ENCODE measurements around the gene SPACDR. TPM values are rescaled to one million over a fixed set of nuclear protein-coding genes. Genes with fewer than 3 reads are reported as not detected.

The SPACDR gene
- total and polyA plus RNA-seq, 9 of the 15 experiments (the other 6 are each of a cell fraction or from before 2014, with no cell fraction given) = 0.07 to 0.55 (median 0.14) TPM; not detected in 1

DNA sequence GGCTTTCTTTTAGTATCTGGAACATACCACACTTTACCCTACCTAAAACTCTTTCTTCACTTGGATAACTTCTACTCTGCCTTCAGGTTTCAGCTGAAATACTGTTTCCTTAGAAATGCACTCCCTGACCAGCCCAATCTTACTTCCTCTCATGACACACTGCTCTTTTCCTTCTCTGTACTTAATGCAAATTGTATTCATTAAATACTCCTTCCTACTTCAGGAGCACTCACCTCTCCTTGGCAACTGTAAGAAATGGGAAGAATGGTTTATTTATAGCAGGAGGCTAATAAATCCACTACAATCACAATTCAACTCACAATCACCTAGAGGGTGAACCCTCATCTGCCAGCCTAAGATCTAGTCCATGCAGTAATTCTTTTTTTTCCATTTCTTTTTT lies 50.7 kb downstream of the SPACDR start (continued):
- TF ChIP-seq, protein P1, sequence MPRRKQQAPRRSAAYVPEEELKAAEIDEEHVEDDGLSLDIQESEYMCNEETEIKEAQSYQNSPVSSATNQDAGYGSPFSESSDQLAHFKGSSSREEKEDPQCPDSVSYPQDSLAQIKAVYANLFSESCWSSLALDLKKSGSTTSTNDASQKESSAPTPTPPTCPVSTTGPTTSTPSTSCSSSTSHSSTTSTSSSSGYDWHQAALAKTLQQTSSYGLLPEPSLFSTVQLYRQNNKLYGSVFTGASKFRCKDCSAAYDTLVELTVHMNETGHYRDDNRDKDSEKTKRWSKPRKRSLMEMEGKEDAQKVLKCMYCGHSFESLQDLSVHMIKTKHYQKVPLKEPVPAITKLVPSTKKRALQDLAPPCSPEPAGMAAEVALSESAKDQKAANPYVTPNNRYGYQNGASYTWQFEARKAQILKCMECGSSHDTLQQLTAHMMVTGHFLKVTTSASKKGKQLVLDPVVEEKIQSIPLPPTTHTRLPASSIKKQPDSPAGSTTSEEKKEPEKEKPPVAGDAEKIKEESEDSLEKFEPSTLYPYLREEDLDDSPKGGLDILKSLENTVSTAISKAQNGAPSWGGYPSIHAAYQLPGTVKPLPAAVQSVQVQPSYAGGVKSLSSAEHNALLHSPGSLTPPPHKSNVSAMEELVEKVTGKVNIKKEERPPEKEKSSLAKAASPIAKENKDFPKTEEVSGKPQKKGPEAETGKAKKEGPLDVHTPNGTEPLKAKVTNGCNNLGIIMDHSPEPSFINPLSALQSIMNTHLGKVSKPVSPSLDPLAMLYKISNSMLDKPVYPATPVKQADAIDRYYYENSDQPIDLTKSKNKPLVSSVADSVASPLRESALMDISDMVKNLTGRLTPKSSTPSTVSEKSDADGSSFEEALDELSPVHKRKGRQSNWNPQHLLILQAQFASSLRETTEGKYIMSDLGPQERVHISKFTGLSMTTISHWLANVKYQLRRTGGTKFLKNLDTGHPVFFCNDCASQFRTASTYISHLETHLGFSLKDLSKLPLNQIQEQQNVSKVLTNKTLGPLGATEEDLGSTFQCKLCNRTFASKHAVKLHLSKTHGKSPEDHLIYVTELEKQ (CRISPR knock-in tag; IDR thresholded peaks at IDR 0.05) = no peak
- TF ChIP-seq, protein P2, sequence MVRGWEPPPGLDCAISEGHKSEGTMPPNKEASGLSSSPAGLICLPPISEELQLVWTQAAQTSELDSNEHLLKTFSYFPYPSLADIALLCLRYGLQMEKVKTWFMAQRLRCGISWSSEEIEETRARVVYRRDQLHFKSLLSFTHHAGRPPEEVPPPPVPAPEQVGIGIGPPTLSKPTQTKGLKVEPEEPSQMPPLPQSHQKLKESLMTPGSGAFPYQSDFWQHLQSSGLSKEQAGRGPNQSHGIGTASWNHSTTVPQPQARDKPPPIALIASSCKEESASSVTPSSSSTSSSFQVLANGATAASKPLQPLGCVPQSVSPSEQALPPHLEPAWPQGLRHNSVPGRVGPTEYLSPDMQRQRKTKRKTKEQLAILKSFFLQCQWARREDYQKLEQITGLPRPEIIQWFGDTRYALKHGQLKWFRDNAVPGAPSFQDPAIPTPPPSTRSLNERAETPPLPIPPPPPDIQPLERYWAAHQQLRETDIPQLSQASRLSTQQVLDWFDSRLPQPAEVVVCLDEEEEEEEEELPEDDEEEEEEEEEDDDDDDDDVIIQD (CRISPR knock-in tag; IDR thresholded peaks at IDR 0.05) = no peak
- TF ChIP-seq BRF1 (IDR thresholded peaks at IDR 0.05; ENCODE audit: borderline replicate concordance, extremely low read depth, insufficient read length) (no peak), ZNF140 (CRISPR knock-in tag; IDR thresholded peaks at IDR 0.05) (no peak)

DNA sequence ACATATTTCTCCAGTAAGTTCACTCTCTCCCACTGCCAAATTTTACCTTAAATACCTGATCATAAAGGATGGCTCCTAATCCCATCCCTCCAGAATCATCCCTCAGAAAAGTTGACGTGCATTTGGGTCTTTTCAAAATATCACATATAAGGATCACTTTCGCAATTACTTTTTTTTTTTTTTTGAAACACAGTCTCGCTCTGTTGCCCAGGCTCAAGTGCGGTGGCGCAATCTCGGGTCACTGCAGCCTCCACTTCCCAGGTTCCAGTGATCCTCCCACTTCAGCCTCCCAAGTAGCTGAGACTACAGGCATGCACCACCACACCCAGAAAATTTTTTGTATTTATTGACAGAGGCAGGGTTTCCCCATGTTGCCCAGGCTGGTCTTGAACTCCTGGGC lies 53.0 kb downstream of the SPACDR start:
- Histone ChIP-seq H4K20me1 (replicated peaks; ENCODE audit: control insufficient read depth, insufficient read depth, low read length) (no peaks in the 10 kb centered on the region; the same call in 1 of the 2 replicates), H3K9me1 (ENCODE audit: control insufficient read depth, insufficient read depth, low read length) (no peaks in the 10 kb centered on the region), H2AFZ (ENCODE audit: low read depth, low read length) (no peak overlapping the region), H3K27ac (ENCODE audit: extremely low read depth, low read depth, low read length) (no peak overlapping the region), H3K79me2 (ENCODE audit: control insufficient read depth, insufficient read depth, low read length) (no peaks in the 10 kb centered on the region), H3K9ac (ENCODE audit: insufficient read depth in 1 of 2, low read depth in 2 of 2, low read length in 2 of 2) (no peak overlapping the region), H3K36me3 (ENCODE audit: control insufficient read depth, insufficient read depth, low read length) (no peaks in the 10 kb centered on the region), H3K4me2 (ENCODE audit: insufficient read depth, low read length) (no peak overlapping the region), H3K9me3 (replicated peaks; ENCODE audit: control insufficient read depth, insufficient read depth, low read depth, low read length) (no peaks in the 10 kb centered on the region), H3K4me1 (replicated peaks in 1 of 2; ENCODE audit: control insufficient read depth in 2 of 2, insufficient read depth in 2 of 2, low read length in 2 of 2) (peaks cover 4 to 5% of the 10 kb centered on the region in 2 experiments; a peak in 1 of 5 replicates), H3K27me3 (ENCODE audit: control insufficient read depth in 2 of 2, insufficient read depth in 2 of 2, low read length in 2 of 2) (peaks cover 19 to 24% of the 10 kb centered on the region in 2 experiments), H3K4me3 (no peak overlapping the region)
- intact Hi-C loops (cut with micrococcal nuclease) = no loop called here
- ATAC-seq = no peak
- BruUV-seq (replicated peaks) = no TSS peak
- DNase-seq (ENCODE audit: extremely low read depth in 1 of 4, low spot score in 3 of 4) = no peak
- in situ Hi-C loops (cut with MboI) = no loop called here
- ChIA-PET CTCF (ENCODE audit: low intra/inter-chr PET ratio) (interaction anchor here (0.7 kb wide), 1 partner anchor 386 kb away, joined by 3 read pairs; no protein-coding TSS in a partner anchor), POLR2A (no interaction called here)
- no peak for FAIRE-seq
- WGBS (ENCODE audit: insufficient coverage, low coverage, missing lambda C conversion rate) = 9% methylated on average over 5 of the region's 6 CpGs
- TF ChIP-seq, protein P3, sequence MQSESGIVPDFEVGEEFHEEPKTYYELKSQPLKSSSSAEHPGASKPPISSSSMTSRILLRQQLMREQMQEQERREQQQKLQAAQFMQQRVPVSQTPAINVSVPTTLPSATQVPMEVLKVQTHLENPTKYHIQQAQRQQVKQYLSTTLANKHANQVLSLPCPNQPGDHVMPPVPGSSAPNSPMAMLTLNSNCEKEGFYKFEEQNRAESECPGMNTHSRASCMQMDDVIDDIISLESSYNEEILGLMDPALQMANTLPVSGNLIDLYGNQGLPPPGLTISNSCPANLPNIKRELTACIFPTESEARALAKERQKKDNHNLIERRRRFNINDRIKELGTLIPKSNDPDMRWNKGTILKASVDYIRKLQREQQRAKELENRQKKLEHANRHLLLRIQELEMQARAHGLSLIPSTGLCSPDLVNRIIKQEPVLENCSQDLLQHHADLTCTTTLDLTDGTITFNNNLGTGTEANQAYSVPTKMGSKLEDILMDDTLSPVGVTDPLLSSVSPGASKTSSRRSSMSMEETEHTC (IDR thresholded peaks at IDR 0.05) = no peak
- TF ChIP-seq HNRNPLL (IDR thresholded peaks at IDR 0.05; ENCODE audit: low read depth, low read length, poor library complexity, severe bottlenecking) (no peak), NUFIP1 (IDR thresholded peaks at IDR 0.05; ENCODE audit: partially characterized antibody) (no peak), DMBX1 (CRISPR knock-in tag; IDR thresholded peaks at IDR 0.05; ENCODE audit: borderline replicate concordance) (no peak), ZC3H4 (CRISPR knock-in tag; IDR thresholded peaks at IDR 0.05; ENCODE audit: borderline replicate concordance) (no peak), CEBPG (CRISPR knock-in tag; IDR thresholded peaks at IDR 0.05) (0 out of 2 replicates have a peak, but pooled peaks have one; percentile 14), CEBPG (tag; conservative IDR thresholded peaks at IDR 0.05 in 1 of 2, IDR thresholded peaks at IDR 0.05 in 1 of 2) (no peak), IRF2 (CRISPR knock-in tag; IDR thresholded peaks at IDR 0.05) (no peak), RHOXF2B (CRISPR knock-in tag; conservative IDR thresholded peaks at IDR 0.05) (no peak), TBP (optimal IDR thresholded peaks at IDR 0.05; ENCODE audit: low read depth, low read length) (no peak), CBFA2T2 (conservative IDR thresholded peaks at IDR 0.05) (no peak)
- TF ChIP-seq, protein P4, sequence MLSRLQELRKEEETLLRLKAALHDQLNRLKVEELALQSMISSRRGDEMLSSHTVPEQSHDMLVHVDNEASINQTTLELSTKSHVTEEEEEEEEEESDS (CRISPR knock-in tag; IDR thresholded peaks at IDR 0.05) = no peak

All from K562 (cell line).